ENCODE results near the gene ROBO1.

Gene ROBO1

DNA sequence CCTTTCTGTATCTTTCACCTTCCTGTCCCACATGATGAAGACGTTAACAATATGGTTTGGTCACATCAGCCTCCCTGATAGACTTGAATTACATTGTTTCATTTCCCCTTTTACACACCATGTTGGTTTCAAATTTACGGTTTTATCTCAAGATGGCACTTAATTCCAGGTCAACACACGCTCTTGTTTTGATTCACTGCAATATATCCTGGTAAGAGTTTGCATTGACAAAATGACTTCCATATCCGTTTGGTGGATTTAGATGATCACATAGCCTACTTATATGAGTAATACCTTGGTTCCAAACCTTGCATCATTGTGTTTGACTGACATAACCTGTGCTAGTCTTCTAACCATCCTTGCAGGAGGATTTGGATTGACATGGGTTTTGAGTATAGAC is 499.4 kb downstream of the ROBO1 start:
- no peak overlapping the region for H3K27ac Mint-ChIP-seq
- H3K27me3 Mint-ChIP-seq = no peaks in the 10 kb centered on the region
- no peak overlapping the region for H3K4me3 Mint-ChIP-seq
- peaks cover 14% of the 10 kb centered on the region for H3K9me3 Mint-ChIP-seq (ENCODE audit: low read depth)
- no peaks in the 10 kb centered on the region for H3K36me3 Mint-ChIP-seq
- no peaks in the 10 kb centered on the region for H3K4me1 Mint-ChIP-seq (ENCODE audit: low read depth)

DNA sequence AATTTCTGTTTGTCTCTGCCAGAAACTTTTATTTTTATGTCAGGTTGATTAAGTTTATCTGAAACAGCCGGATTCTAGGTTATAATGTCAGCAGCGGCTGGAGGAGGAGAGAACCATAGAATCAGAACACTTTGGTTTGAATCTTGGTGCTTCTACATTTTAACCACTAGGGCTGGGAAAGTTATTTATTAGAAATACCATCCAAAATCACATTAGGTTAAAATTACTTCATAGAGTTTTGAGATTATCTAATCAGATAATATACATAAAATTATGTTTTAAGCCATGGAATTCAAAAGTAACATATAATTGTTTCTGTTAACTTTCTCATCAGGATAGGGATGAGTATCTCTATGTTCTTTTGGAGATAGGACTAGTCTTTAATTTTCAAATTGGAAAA is 502.9 kb downstream of the ROBO1 start:
- no peaks in the 10 kb centered on the region for H3K36me3 Mint-ChIP-seq
- H3K27me3 Mint-ChIP-seq = no peaks in the 10 kb centered on the region
- peaks cover 4% of the 10 kb centered on the region for H3K9me3 Mint-ChIP-seq (ENCODE audit: low read depth)
- H3K27ac Mint-ChIP-seq = no peak overlapping the region
- H3K4me3 Mint-ChIP-seq = no peak overlapping the region
- no peaks in the 10 kb centered on the region for H3K4me1 Mint-ChIP-seq (ENCODE audit: low read depth)

DNA sequence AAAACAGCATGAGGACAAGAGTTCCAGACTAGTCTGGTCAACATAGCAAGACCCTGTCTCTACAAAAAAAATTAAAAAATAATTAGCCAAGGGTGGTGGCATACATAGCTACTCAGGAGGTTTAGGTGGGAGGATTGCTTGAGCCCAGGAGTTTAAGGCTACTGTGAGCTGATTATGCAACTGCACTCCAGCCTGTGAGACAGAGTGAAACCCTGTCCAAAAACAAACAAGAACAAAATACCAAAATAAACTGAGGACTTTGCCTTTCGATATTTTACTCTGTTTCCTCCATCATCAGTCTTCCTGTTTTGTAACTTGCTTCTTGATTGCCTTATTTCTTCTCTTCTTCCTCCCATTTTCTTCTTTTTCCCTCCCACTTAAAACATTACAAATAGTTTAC is 504.4 kb downstream of the ROBO1 start:
- H3K27ac Mint-ChIP-seq = no peak overlapping the region
- peaks cover 4% of the 10 kb centered on the region for H3K9me3 Mint-ChIP-seq (ENCODE audit: low read depth)
- no peaks in the 10 kb centered on the region for H3K27me3 Mint-ChIP-seq
- H3K4me1 Mint-ChIP-seq (ENCODE audit: low read depth) = no peaks in the 10 kb centered on the region
- H3K36me3 Mint-ChIP-seq = no peaks in the 10 kb centered on the region
- no peak overlapping the region for H3K4me3 Mint-ChIP-seq

DNA sequence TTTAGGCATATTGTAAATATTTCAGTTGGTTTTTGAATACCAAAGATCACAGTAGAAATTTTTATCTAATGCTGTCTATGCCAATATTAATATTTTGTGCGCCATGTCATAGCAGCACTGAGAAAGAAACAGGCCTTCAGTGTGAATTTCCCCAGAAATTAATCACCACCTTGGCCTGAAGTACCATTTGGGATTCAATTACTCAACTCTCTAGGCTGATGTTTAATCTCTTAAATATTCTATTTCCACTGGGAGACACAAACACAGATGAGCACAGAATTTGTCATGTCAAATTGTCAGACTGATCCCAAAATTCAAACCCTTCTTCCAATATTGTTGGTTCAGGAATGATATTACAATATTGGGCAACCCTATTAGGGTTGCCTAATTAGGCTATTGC is 509.3 kb downstream of the ROBO1 start:
- Mint-ChIP-seq H3K36me3 (no peaks in the 10 kb centered on the region), H3K4me1 (ENCODE audit: low read depth) (no peaks in the 10 kb centered on the region), H3K27me3 (no peaks in the 10 kb centered on the region), H3K9me3 (ENCODE audit: low read depth) (peaks cover 4% of the 10 kb centered on the region), H3K27ac (no peak overlapping the region), H3K4me3 (no peak overlapping the region)

DNA sequence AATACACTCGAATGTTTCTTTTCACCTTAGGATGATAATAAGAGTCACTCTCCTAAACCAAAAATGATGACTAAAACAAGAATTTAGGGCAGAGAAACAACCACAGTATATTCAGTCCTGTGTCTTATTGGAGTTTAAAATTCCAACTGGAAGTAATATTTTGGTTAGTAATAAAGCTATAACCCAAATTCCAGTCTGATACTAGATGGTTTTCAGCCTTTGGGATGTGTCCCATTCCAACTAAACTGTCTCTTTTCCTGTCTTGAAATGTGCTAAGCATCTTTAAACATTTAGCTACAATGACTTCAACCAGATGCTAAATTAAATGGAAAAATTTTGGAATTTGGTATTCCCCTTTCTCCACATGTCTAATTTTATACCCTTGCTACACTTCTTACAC is 510.0 kb downstream of the ROBO1 start:
- Mint-ChIP-seq H3K9me3 (ENCODE audit: low read depth) (peaks cover 4% of the 10 kb centered on the region), H3K4me1 (ENCODE audit: low read depth) (no peaks in the 10 kb centered on the region), H3K36me3 (no peaks in the 10 kb centered on the region), H3K27ac (no peak overlapping the region), H3K27me3 (no peaks in the 10 kb centered on the region), H3K4me3 (no peak overlapping the region)

DNA sequence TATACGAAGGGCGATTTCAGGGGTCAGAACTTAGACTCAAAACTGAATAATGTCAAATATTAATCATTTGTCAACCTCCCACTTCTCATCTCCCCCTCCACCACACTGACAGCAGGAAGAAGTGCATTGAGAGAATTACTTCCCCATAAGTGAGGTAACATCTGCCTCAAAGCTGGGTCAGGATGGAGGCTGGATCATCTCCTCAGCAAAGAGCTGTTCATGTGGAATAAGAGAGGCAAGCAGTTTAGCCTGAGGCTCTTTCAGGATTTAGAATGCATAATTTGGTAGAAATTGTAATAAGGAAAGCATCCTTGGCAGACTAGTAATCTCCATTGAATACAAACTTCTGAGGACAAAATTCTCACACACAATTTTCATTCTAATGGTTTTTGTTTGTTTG is 512.1 kb downstream of the ROBO1 start:
- no peaks in the 10 kb centered on the region for H3K4me1 Mint-ChIP-seq (ENCODE audit: low read depth)
- H3K9me3 Mint-ChIP-seq (ENCODE audit: low read depth) = peaks cover 10% of the 10 kb centered on the region
- no peaks in the 10 kb centered on the region for H3K27me3 Mint-ChIP-seq
- no peak overlapping the region for H3K4me3 Mint-ChIP-seq
- no peaks in the 10 kb centered on the region for H3K36me3 Mint-ChIP-seq
- no peak overlapping the region for H3K27ac Mint-ChIP-seq

DNA sequence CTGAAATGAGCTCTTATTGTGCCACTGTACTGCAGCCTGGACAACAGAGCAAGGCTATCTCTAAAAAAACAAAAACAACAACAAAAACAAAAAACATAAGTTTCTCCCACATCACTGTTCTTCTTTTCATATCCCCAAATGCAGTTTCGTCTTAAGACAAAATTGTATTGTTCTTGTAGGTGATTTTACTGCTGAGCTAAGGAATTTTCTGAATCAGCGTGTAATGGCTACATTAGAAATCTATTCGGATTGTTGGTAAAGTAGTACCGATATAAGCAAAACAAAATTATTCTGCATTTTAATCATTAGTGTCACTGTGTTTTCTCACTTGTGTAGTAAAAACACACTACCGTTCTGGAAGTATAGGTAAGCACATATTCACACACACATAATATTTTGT is 512.5 kb downstream of the ROBO1 start:
- H3K9me3 Mint-ChIP-seq (ENCODE audit: low read depth) = peaks cover 10% of the 10 kb centered on the region
- no peaks in the 10 kb centered on the region for H3K27me3 Mint-ChIP-seq
- H3K4me1 Mint-ChIP-seq (ENCODE audit: low read depth) = no peaks in the 10 kb centered on the region
- no peaks in the 10 kb centered on the region for H3K36me3 Mint-ChIP-seq
- H3K27ac Mint-ChIP-seq = no peak overlapping the region
- H3K4me3 Mint-ChIP-seq = no peak overlapping the region

DNA sequence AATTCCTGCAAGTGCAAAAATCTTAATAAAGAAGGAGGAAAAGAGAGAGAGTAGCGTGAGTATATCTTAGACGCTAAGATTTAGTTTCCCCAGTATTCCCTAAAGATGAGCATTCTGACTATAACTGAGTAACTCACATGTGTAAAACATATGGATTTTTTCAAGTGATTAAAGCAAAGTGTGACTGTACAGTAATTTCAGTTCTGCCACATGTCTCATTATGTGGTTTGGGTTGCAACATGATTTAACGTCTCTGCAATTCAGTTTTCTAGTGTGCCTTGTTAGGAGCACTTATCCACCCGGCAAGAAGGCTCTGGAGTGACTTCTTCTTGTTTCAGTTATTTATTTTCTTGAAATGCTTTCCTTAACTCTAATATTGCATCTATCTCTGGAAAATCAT is 514.1 kb downstream of the ROBO1 start:
- H3K27me3 Mint-ChIP-seq = no peaks in the 10 kb centered on the region
- H3K4me3 Mint-ChIP-seq = no peak overlapping the region
- H3K4me1 Mint-ChIP-seq (ENCODE audit: low read depth) = no peaks in the 10 kb centered on the region
- H3K27ac Mint-ChIP-seq = no peak overlapping the region
- peaks cover 10% of the 10 kb centered on the region for H3K9me3 Mint-ChIP-seq (ENCODE audit: low read depth)
- H3K36me3 Mint-ChIP-seq = no peaks in the 10 kb centered on the region

DNA sequence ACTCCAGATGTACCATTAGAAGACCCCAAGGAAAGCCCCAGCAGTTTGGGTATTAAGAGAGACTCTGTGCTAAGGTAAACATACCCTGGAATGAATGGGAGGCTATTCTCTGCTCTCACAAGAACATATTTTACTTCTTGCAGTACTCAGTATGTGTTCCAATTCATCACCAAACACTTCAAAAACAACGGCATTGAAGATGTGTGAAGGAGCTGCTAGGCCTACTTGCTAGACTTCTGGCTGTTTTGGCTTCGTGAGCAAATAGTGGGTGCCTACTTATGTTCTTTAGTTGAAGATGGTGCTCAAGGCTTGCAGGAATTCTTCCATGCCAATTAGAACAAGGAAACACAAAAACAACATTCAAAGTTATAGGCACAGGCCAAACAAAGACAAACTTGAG is 514.5 kb downstream of the ROBO1 start:
- Mint-ChIP-seq H3K4me3 (no peak overlapping the region), H3K9me3 (ENCODE audit: low read depth) (peaks cover 10% of the 10 kb centered on the region), H3K27ac (no peak overlapping the region), H3K4me1 (ENCODE audit: low read depth) (no peaks in the 10 kb centered on the region), H3K36me3 (no peaks in the 10 kb centered on the region), H3K27me3 (no peaks in the 10 kb centered on the region)

DNA sequence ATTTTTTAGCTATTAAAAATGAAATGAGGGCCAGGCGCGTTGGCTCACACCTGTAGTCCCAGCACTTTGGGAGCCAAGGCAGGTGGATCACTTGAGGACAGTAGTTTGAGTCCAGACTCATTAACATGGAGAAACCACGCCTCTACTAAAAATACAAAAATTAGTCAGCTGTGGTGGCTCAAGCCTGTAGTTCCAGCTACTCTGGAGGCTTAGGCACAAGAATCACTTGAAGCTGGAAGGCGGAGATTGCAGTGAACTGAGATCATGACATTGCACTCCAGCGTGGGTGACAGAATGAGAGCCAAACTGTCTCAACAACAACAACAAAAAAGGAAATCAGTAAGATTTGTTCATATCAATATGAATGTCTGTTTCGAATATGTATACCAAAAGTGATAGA is 517.1 kb downstream of the ROBO1 start:
- Mint-ChIP-seq H3K27me3 (no peaks in the 10 kb centered on the region), H3K4me1 (ENCODE audit: low read depth) (no peaks in the 10 kb centered on the region), H3K27ac (no peak overlapping the region), H3K9me3 (ENCODE audit: low read depth) (peaks cover 16% of the 10 kb centered on the region), H3K4me3 (no peak overlapping the region), H3K36me3 (no peaks in the 10 kb centered on the region)

DNA sequence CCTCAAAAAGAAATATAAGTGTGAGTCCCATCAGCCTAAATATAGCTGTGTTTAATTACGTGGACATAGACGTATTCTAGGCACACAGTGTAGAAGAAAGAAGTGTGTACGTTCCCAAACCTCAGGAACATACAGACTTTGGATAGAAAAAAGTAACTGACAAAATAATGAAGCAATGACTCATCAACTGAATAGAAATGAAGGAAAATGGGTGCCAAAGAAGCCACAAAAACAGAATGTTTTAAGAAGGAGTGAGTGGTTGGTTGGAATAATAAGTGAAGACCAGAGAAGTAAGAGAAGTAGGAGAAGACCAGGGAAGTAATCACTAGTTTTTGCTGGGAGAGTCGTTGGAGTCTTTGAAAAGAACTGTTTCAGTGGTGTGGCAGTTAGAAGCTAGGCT is 518.1 kb downstream of the ROBO1 start:
- Mint-ChIP-seq H3K27ac (no peak overlapping the region), H3K36me3 (no peaks in the 10 kb centered on the region), H3K9me3 (ENCODE audit: low read depth) (peaks cover 16% of the 10 kb centered on the region), H3K4me1 (ENCODE audit: low read depth) (no peaks in the 10 kb centered on the region), H3K27me3 (no peaks in the 10 kb centered on the region), H3K4me3 (no peak overlapping the region)

DNA sequence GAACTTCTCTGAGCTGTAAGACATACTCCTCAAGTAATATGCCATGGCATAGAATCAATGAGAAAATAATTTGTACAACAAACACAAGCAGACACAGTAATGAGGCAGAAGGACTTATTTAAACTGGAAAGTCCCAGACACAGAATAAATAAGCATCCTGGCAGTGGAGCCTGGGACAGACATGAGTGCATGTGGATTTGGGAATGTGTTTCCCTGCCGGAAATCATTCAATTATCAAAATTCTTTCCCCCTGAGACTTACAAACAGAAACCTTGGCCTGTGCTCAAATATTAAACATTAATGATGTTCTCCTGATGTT is 520.1 kb downstream of the ROBO1 start:
- Mint-ChIP-seq H3K36me3 (no peaks in the 10 kb centered on the region), H3K27ac (no peak overlapping the region), H3K4me3 (no peak overlapping the region), H3K4me1 (ENCODE audit: low read depth) (no peaks in the 10 kb centered on the region), H3K9me3 (ENCODE audit: low read depth) (peaks cover 12% of the 10 kb centered on the region), H3K27me3 (no peaks in the 10 kb centered on the region)

DNA sequence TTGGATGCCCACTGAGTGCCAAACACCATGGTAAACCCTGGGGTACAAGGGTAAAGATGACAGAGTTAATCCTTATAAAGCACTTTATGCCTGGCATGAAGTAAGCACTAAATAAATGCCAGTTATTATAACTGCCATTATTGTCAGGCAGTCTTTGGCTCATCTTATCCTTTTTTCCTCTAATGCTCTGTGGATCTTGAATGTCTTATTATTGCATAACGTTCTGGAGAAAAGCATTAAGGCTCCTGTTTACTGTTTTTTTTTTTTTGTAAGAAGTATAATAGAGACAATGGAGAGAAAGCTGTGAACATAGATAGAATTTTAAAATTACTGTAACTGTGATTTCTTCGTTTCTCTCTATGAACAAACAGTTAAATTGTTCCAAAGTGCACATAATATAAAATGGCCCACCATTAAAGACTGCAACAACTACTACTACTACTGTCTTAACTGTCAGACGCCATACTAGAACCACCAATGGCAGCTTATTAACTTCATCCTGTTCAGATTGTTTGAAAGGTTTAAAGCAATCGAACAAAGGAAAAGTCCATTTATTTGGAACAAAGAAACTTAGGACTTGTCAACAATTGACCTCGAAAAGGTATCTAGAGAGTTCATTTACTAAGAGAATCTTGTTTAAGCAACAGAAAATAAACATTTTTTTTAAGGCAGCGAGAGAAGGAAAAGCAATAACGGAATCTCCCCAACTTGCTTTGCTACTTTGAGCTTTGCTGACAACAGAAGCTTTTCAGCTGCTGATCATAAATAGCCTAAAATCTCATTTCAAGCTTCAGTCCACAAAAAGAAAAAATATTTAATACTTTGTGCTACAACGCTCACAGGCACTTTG is 520.7 kb downstream of the ROBO1 start:
- no peaks in the 10 kb centered on the region for H3K27me3 Mint-ChIP-seq
- H3K36me3 Mint-ChIP-seq = no peaks in the 10 kb centered on the region
- no peaks in the 10 kb centered on the region for H3K4me1 Mint-ChIP-seq (ENCODE audit: low read depth)
- H3K4me3 Mint-ChIP-seq = no peak overlapping the region
- no peak overlapping the region for H3K27ac Mint-ChIP-seq
- H3K9me3 Mint-ChIP-seq (ENCODE audit: low read depth) = peaks cover 7% of the 10 kb centered on the region

DNA sequence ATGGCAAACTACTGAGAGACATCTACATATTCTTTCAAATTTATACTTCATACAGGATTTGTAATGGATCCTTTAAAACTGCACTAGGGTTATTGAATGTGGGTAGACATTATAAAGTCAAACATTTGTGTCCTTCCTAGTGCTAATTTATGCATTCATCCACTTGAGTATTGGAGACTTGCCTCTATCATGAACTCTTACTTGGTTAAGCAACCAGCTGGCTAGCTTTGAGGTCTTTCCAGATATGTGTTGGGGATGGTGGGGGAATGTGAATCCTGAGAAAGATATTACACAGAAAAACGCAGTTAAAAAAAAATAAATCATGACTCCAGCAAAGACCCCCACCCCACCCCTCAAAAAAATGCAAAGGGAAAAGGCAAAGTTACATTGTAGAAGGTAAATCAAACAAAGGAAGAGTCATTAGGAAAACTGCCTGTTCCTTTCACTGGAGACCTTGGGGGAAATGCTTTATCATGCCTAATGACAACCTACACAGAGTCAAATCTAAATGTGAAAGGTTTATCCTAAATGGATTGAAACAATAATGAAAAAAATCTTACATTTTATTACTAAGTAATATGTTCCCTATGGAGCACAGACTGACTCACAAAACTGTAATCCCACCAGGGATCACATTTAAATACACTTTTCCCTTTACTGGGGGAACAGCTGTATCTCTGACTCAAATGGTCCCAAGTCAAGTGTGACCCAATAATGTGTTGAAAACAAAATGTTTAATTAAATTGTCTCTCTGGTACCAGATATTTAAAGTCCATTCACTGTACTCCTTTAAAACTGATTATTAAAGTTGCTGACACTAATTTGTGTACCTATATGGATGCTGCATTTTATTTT is 522.3 kb downstream of the ROBO1 start:
- H3K36me3 Mint-ChIP-seq = no peaks in the 10 kb centered on the region
- no peaks in the 10 kb centered on the region for H3K4me1 Mint-ChIP-seq (ENCODE audit: low read depth)
- no peaks in the 10 kb centered on the region for H3K27me3 Mint-ChIP-seq
- H3K9me3 Mint-ChIP-seq (ENCODE audit: low read depth) = peaks cover 6% of the 10 kb centered on the region
- no peak overlapping the region for H3K4me3 Mint-ChIP-seq
- H3K27ac Mint-ChIP-seq = no peak overlapping the region

DNA sequence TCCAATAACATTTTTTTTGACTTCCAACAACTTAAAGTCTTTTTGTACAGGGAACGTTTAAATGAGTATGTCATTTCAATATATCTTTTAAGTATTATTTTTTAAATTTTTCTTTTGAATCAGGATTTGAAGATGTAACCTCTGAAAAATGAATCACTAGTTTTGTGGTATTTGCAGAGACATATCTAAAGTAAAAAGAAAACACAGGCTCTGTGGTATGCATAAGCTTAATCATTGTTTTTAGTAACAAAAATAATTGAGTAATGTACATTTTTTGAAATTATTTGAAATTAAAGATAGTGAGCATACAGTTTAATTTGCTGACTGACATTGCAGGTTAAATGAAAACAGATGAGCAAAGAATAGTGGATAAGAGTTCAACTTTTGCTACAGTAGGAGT is 531.3 kb downstream of the ROBO1 start:
- Mint-ChIP-seq H3K9me3 (ENCODE audit: low read depth) (peaks cover 28% of the 10 kb centered on the region), H3K27ac (no peak overlapping the region), H3K36me3 (no peaks in the 10 kb centered on the region), H3K27me3 (no peaks in the 10 kb centered on the region), H3K4me1 (ENCODE audit: low read depth) (no peaks in the 10 kb centered on the region), H3K4me3 (no peak overlapping the region)
